PFSK-1 (cell line): ENCODE measurements around the gene ARHGAP10.

Experiments used
- POLR2AphosphoS5 ChIP-seq: IDR thresholded peaks from 2 replicates; pipeline ENCODE4 v1.6.1; 2012; ENCODE audit warnings: low read depth, mild to moderate bottlenecking, control low read depth, low read length, moderate library complexity
- SIN3A ChIP-seq: IDR thresholded peaks from 2 replicates; pipeline ENCODE4 v1.6.1; 2012; ENCODE audit warnings: mild to moderate bottlenecking, low read length, moderate library complexity, borderline replicate concordance; ENCODE audit not compliant: insufficient read depth

DNA sequence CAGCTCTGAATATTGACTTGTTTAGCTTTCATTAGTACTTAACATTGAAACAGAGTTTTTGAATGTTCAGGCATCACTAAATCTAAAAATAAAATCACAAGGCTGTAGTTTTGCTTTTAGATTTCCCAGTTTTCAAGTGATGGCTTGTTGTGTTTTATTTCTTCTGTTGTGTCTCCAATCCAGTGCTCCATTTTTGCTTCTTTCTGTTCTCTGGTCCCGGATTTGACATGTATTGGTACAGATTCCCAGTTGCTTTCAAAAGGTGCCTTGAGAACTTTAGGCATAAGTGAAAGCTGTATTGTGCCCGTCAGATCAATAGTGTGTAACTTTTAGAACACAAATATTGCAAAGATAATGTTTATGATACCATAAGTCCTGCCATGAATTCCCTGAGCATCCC, 53.2 kb downstream of the ARHGAP10 start:
- TF ChIP-seq POLR2AphosphoS5 (no peak), SIN3A (no peak)
